OCI-LY1 (cell line): ENCODE data around the gene MAP2K6.

ENCODE experiments used
- H2AFZ ChIP-seq: fragments of 200-600 bp; sonication (generic), shearing (Covaris generic); 2 replicates; pipeline ENCODE4 v1.6.0; 2014; ENCODE audit warnings: antibody characterized with exemption, mild to moderate bottlenecking, low read length
- H3F3A ChIP-seq: fragments of 200-600 bp; sonication (generic), shearing (Covaris generic); 2 replicates; pipeline ENCODE4 v1.6.0; 2014; ENCODE audit warnings: mild to moderate bottlenecking, antibody characterized with exemption, low read length, moderate library complexity; ENCODE audit not compliant: insufficient read depth
- H3K27ac ChIP-seq: fragments of 200-600 bp; sonication (generic); 2 replicates; pipeline ENCODE4 v1.5.1; 2014; ENCODE audit warnings: low read length, mixed run types, mild to moderate bottlenecking, low read depth; ENCODE audit not compliant: poor library complexity, severe bottlenecking
- H3K27me3 ChIP-seq: fragments of 200-600 bp; sonication (generic); 2 replicates; pipeline ENCODE4 v1.6.0; 2014; ENCODE audit warnings: antibody characterized with exemption, mild to moderate bottlenecking, low read length, moderate library complexity; ENCODE audit not compliant: insufficient read depth
- H3K36me3 ChIP-seq: fragments of 200-600 bp; sonication (generic); 2 replicates; pipeline ENCODE4 v1.6.1; 2014; ENCODE audit warnings: mild to moderate bottlenecking, antibody characterized with exemption, low read length, moderate library complexity, mixed read lengths; ENCODE audit not compliant: insufficient read depth
- H3K4me1 ChIP-seq: fragments of 200-600 bp; sonication (generic); 2 replicates; pipeline ENCODE4 v1.5.1; 2014; ENCODE audit warnings: mild to moderate bottlenecking, low read length, moderate library complexity; ENCODE audit not compliant: insufficient read depth, severe bottlenecking
- H3K4me2 ChIP-seq: fragments of 200-600 bp; sonication (generic), shearing (Covaris generic); 2 replicates; pipeline ENCODE4 v1.6.1; 2014; ENCODE audit warnings: low read length
- H3K4me3 ChIP-seq: fragments of 200-600 bp; sonication (generic); 2 replicates; pipeline ENCODE4 v1.5.1; 2014; ENCODE audit warnings: low read length, low read depth, mild to moderate bottlenecking, mixed read lengths; ENCODE audit not compliant: poor library complexity, severe bottlenecking
- H3K79me2 ChIP-seq: fragments of 200-600 bp; shearing (Covaris generic); 2 replicates; pipeline ENCODE4 v1.6.1; 2016; ENCODE audit warnings: mixed run types, low read length, mixed read lengths; ENCODE audit not compliant: insufficient read depth
- H3K9ac ChIP-seq: fragments of 200-600 bp; sonication (generic), shearing (Covaris generic); 2 replicates; pipeline ENCODE4 v1.6.1; 2014; ENCODE audit warnings: mild to moderate bottlenecking, low read length, mixed read lengths
- H3K9me2 ChIP-seq: fragments of 200-600 bp; sonication (generic), shearing (Covaris generic); 2 replicates; pipeline ENCODE4 v1.6.1; 2014; ENCODE audit warnings: low read depth, mild to moderate bottlenecking, low read length, mixed read lengths
- H3K9me3 ChIP-seq: fragments of 200-600 bp; shearing (Covaris generic); 2 replicates; pipeline ENCODE4 v1.6.1; 2014; ENCODE audit warnings: low read length, mixed read lengths
- H4K20me1 ChIP-seq: fragments of 200-600 bp; sonication (generic), shearing (Covaris generic); 2 replicates; pipeline ENCODE4 v1.6.0; 2016; ENCODE audit warnings: mild to moderate bottlenecking, low read length; ENCODE audit not compliant: insufficient read depth
- EZH2 ChIP-seq: fragments of 200-600 bp; sonication (generic), shearing (Covaris generic); IDR thresholded peaks from 2 replicates; pipeline ENCODE4 v1.8.0; 2017; ENCODE audit warnings: borderline replicate concordance, mixed run types, mild to moderate bottlenecking, antibody characterized with exemption, low read length, moderate library complexity, mixed read lengths
- TF ChIP-seq, protein P1 (sequence below): fragments of 200-600 bp; sonication (generic), shearing (Covaris generic); IDR thresholded peaks from 2 replicates; pipeline ENCODE4 v1.5.1; 2017; ENCODE audit warnings: mild to moderate bottlenecking, antibody characterized with exemption, low read length, moderate library complexity, mixed read lengths

MAP2K6 gene

GRCh38 chr17:69516911-69517310, 102.4 kb downstream of the MAP2K6 start:
- H3K9me2 ChIP-seq, result no peaks in the 10 kb centered on the region
- no peaks in the 10 kb centered on the region for H3F3A ChIP-seq
- H2AFZ ChIP-seq, result no peak overlapping the region
- H3K9me3 ChIP-seq, result no peaks in the 10 kb centered on the region
- TF ChIP-seq EZH2, result no peak
- TF ChIP-seq, protein P1, sequence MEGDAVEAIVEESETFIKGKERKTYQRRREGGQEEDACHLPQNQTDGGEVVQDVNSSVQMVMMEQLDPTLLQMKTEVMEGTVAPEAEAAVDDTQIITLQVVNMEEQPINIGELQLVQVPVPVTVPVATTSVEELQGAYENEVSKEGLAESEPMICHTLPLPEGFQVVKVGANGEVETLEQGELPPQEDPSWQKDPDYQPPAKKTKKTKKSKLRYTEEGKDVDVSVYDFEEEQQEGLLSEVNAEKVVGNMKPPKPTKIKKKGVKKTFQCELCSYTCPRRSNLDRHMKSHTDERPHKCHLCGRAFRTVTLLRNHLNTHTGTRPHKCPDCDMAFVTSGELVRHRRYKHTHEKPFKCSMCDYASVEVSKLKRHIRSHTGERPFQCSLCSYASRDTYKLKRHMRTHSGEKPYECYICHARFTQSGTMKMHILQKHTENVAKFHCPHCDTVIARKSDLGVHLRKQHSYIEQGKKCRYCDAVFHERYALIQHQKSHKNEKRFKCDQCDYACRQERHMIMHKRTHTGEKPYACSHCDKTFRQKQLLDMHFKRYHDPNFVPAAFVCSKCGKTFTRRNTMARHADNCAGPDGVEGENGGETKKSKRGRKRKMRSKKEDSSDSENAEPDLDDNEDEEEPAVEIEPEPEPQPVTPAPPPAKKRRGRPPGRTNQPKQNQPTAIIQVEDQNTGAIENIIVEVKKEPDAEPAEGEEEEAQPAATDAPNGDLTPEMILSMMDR, result no peak
- peak overlapping the region; percentile 72 for H3K27ac ChIP-seq
- H3K4me3 ChIP-seq, result peak overlapping the region; percentile 26
- no peaks in the 10 kb centered on the region for H3K27me3 ChIP-seq
- H3K79me2 ChIP-seq, result no peaks in the 10 kb centered on the region
- peak overlapping the region; percentile 33 for H3K4me2 ChIP-seq
- no peak overlapping the region; the same call in 1 of the 2 replicates for H3K9ac ChIP-seq
- H3K36me3 ChIP-seq, result peaks cover 19% of the 10 kb centered on the region; the same call in 1 of the 2 replicates
- H4K20me1 ChIP-seq, result no peaks in the 10 kb centered on the region
- H3K4me1 ChIP-seq, result peaks cover 29% of the 10 kb centered on the region

DNA sequence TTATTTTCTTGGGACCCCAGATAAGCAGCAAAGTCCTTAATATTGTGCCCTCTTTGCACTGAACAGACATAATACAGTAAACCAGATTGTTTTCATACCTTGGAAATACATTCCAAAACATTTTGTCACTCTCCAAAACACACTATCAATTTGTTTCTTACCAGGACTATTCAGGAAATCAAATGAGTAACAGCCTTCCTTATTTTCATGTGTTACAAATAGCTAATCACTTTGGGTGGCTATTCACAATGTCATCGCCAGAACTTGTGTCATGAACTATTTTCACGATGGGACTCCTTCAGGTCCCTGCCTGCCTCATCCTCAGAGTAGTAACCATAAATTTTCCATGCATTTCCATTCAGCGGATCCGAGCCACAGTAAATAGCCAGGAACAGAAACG, 104.5 kb downstream of the MAP2K6 start:
- TF ChIP-seq, protein P1, result no peak
- TF ChIP-seq EZH2, result no peak
- H3K27ac ChIP-seq, result no peak overlapping the region
- H3K36me3 ChIP-seq, result peaks cover 19% of the 10 kb centered on the region; the same call in 1 of the 2 replicates
- H3F3A ChIP-seq, result no peaks in the 10 kb centered on the region
- peak overlapping the region; percentile 2; the same call in 1 of the 2 replicates for H3K4me2 ChIP-seq
- no peak overlapping the region for H2AFZ ChIP-seq
- H3K4me3 ChIP-seq, result peak overlapping the region; percentile 5
- H3K9ac ChIP-seq, result no peak overlapping the region
- H3K9me3 ChIP-seq, result no peaks in the 10 kb centered on the region
- H3K4me1 ChIP-seq, result peaks cover 32% of the 10 kb centered on the region
- H3K9me2 ChIP-seq, result no peaks in the 10 kb centered on the region
- no peaks in the 10 kb centered on the region for H4K20me1 ChIP-seq
- no peaks in the 10 kb centered on the region for H3K79me2 ChIP-seq
- H3K27me3 ChIP-seq, result no peaks in the 10 kb centered on the region

GRCh38 chr17:69523244-69523861, 108.9 kb downstream of the MAP2K6 start:
- Histone ChIP-seq H3F3A (no peaks in the 10 kb centered on the region), H3K4me1 (peaks cover 13% of the 10 kb centered on the region), H3K9me3 (no peaks in the 10 kb centered on the region), H3K36me3 (peaks cover 42% of the 10 kb centered on the region), H4K20me1 (no peaks in the 10 kb centered on the region), H2AFZ (no peak overlapping the region), H3K9ac (no peak overlapping the region), H3K4me2 (peak overlapping the region; percentile 16; the same call in 1 of the 2 replicates), H3K4me3 (no peak overlapping the region), H3K79me2 (no peaks in the 10 kb centered on the region), H3K9me2 (no peaks in the 10 kb centered on the region), H3K27me3 (no peaks in the 10 kb centered on the region), H3K27ac (no peak overlapping the region)
- TF ChIP-seq EZH2, result no peak
- TF ChIP-seq, protein P1, result peak; percentile 81
